Ishikawa (cell line): ENCODE measurements around the gene DKK3.

Experiments used
- CEBPB ChIP-seq: IDR thresholded peaks from 2 replicates; pipeline ENCODE4 v1.6.1; 2012
- CREB1 ChIP-seq: IDR thresholded peaks from 2 replicates; pipeline ENCODE4 v1.6.1; 2012; ENCODE audit warnings: low read depth
- EGR1 ChIP-seq: IDR thresholded peaks from 2 replicates; pipeline ENCODE4 v1.6.1; 2012
- EP300 ChIP-seq: IDR thresholded peaks from 2 replicates; pipeline ENCODE4 v1.6.1; 2012; ENCODE audit warnings: borderline replicate concordance
- FOXM1 ChIP-seq: IDR thresholded peaks from 2 replicates; pipeline ENCODE4 v1.6.1; 2012; ENCODE audit warnings: low read depth, borderline replicate concordance
- TAF1 ChIP-seq: IDR thresholded peaks from 2 replicates; pipeline ENCODE4 v1.6.1; 2012; ENCODE audit warnings: low read depth, mild to moderate bottlenecking
- TCF12 ChIP-seq: IDR thresholded peaks from 2 replicates; pipeline ENCODE4 v1.6.1; 2012; ENCODE audit warnings: low read depth
- TEAD4 ChIP-seq: IDR thresholded peaks from 2 replicates; pipeline ENCODE4 v1.6.1; 2012
- YY1 ChIP-seq: IDR thresholded peaks from 2 replicates; pipeline ENCODE4 v1.6.1; 2012; ENCODE audit warnings: low read depth
- TF ChIP-seq, protein P1 (sequence below): IDR thresholded peaks from 2 replicates; pipeline ENCODE4 v1.6.1; 2012
- TF ChIP-seq, protein P2 (sequence below): IDR thresholded peaks from 2 replicates; pipeline ENCODE4 v1.6.1; 2012; ENCODE audit warnings: low read depth, mild to moderate bottlenecking
- TF ChIP-seq, protein P3 (sequence below): IDR thresholded peaks from 2 replicates; pipeline ENCODE4 v1.6.1; 2012

DNA sequence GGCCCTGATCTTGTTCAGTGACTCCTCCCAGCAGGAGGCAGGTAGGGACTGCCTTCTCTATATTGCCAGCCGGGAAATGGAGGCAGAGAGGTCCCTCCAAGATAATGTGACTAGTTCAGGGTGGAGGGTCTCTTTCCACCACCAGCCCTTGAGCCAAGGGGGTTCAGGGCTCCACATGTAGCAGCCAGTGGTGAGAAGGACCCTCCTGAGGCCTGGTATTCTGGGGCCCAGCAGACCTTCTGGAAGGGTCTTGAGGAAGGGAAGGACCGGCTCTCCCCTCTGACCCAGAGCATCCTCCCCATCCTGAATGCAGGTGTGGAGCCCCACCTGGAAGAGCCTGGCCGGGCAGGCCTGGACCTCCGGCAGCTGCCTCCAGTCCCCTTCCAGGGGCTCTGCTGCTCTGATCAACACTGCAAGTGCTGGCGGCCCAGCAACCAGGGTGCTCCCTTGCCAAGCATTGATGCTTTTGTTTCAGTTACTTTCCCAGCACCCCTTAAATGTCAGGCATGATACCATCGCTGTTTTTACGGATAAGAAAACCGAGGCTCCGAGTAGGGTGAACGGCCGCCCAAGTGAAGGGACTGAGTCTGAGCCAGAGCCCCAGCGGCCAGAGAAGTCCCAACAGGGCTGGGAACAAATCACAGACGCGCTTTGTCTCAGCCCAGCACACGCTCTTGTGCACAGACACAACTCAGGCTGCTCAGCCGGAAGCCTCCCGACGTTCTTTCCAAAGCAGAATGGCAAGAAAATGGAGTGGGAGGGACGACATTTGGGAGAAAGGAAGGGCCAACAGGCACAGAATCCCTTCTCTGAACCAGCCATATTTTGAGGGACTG lies 38.8 kb downstream of the DKK3 start:
- TF ChIP-seq EP300, result no peak
- TF ChIP-seq TAF1, result no peak
- TF ChIP-seq YY1, result no peak
- TF ChIP-seq, protein P1, sequence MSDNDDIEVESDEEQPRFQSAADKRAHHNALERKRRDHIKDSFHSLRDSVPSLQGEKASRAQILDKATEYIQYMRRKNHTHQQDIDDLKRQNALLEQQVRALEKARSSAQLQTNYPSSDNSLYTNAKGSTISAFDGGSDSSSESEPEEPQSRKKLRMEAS, result no peak
- TF ChIP-seq, protein P2, sequence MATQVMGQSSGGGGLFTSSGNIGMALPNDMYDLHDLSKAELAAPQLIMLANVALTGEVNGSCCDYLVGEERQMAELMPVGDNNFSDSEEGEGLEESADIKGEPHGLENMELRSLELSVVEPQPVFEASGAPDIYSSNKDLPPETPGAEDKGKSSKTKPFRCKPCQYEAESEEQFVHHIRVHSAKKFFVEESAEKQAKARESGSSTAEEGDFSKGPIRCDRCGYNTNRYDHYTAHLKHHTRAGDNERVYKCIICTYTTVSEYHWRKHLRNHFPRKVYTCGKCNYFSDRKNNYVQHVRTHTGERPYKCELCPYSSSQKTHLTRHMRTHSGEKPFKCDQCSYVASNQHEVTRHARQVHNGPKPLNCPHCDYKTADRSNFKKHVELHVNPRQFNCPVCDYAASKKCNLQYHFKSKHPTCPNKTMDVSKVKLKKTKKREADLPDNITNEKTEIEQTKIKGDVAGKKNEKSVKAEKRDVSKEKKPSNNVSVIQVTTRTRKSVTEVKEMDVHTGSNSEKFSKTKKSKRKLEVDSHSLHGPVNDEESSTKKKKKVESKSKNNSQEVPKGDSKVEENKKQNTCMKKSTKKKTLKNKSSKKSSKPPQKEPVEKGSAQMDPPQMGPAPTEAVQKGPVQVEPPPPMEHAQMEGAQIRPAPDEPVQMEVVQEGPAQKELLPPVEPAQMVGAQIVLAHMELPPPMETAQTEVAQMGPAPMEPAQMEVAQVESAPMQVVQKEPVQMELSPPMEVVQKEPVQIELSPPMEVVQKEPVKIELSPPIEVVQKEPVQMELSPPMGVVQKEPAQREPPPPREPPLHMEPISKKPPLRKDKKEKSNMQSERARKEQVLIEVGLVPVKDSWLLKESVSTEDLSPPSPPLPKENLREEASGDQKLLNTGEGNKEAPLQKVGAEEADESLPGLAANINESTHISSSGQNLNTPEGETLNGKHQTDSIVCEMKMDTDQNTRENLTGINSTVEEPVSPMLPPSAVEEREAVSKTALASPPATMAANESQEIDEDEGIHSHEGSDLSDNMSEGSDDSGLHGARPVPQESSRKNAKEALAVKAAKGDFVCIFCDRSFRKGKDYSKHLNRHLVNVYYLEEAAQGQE, result no peak
- no peak for TF ChIP-seq FOXM1
- no peak for TF ChIP-seq CEBPB
- TF ChIP-seq, protein P3, sequence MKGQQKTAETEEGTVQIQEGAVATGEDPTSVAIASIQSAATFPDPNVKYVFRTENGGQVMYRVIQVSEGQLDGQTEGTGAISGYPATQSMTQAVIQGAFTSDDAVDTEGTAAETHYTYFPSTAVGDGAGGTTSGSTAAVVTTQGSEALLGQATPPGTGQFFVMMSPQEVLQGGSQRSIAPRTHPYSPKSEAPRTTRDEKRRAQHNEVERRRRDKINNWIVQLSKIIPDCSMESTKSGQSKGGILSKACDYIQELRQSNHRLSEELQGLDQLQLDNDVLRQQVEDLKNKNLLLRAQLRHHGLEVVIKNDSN, result no peak
- no peak for TF ChIP-seq TCF12
- TF ChIP-seq TEAD4, result no peak
- TF ChIP-seq CREB1, result no peak
- TF ChIP-seq EGR1, result no peak
